ENCODE measurements around the gene FTO. TPM values are rescaled to one million over a fixed set of nuclear protein-coding genes. Genes with fewer than 3 reads are reported as not detected.

The FTO gene
- polyA plus RNA-seq, 2 of the 4 experiments (the other 2 are of a cell fraction), result 48.7 to 101 TPM

DNA sequence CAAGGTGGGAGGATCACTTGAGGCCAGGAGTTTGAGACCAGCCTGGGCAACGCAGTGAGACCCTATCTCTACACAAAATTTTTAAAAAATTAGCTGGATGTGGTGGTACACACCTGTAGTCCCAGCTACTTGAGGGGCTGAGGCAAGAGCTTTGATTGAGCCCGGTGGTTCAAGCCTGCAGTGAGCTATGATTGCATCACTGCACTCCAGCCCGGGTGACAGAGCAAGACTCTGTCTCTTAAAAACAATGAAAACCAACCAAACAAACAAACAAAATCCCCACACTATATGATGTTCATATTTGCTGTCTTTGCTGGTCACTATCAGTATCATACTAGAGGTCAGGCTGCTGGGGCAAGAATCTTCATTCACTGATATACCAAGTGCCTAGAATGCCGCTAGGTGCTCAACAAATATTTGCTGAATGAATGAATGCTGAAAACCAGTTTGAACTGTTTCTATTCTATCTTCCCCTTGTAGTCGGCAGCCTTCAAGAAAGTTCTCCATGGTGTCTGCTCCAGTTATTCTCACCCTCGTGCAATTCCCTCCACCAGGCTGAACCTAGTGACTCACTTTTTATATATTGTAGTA is 455.6 kb downstream of the FTO start:
- FAIRE-seq (no peak), ATAC-seq (no peak), DNase-seq (ENCODE audit: low read depth in 1 of 2, low spot score in 1 of 2) (no peak)
- no peak overlapping the region for H3K27ac ChIP-seq
- H3K4me1 ChIP-seq, result 0 out of 3 replicates have a peak, but pooled peaks cover 3% of the 10 kb centered on the region
- POLR2A ChIA-PET, result no interaction called here
- 22% methylated on average over 6 of the region's 6 CpGs for WGBS (ENCODE audit: missing lambda C conversion rate)
- CTCF ChIA-PET, result interaction anchor here (1.2 kb wide), 1 partner anchor 20 kb away, joined by 3 read pairs; no protein-coding TSS in a partner anchor
- H3K4me2 ChIP-seq, result no peak overlapping the region
- H3K9me3 ChIP-seq, result no peaks in the 10 kb centered on the region
- TF ChIP-seq POLR2AphosphoS2 (conservative IDR thresholded peaks at IDR 0.05; ENCODE audit: low read length) (no peak), RFX5 (IDR thresholded peaks at IDR 0.05) (no peak), RCOR1 (IDR thresholded peaks at IDR 0.05; ENCODE audit: low read depth, low read length) (no peak), CHD4 (IDR thresholded peaks at IDR 0.05; ENCODE audit: borderline replicate concordance) (no peak), ZFP36 (IDR thresholded peaks at IDR 0.05; ENCODE audit: borderline replicate concordance, partially characterized antibody) (no peak), CBX2 (IDR thresholded peaks at IDR 0.05; ENCODE audit: borderline replicate concordance, low read depth) (no peak), HOXA7 (CRISPR knock-in tag; IDR thresholded peaks at IDR 0.05) (no peak), ZSCAN20 (CRISPR knock-in tag; IDR thresholded peaks at IDR 0.05) (no peak)
- TF ChIP-seq, protein P1, sequence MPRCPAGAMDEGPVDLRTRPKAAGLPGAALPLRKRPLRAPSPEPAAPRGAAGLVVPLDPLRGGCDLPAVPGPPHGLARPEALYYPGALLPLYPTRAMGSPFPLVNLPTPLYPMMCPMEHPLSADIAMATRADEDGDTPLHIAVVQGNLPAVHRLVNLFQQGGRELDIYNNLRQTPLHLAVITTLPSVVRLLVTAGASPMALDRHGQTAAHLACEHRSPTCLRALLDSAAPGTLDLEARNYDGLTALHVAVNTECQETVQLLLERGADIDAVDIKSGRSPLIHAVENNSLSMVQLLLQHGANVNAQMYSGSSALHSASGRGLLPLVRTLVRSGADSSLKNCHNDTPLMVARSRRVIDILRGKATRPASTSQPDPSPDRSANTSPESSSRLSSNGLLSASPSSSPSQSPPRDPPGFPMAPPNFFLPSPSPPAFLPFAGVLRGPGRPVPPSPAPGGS (IDR thresholded peaks at IDR 0.05), result no peak
- no peak overlapping the region for H3K4me3 ChIP-seq

DNA sequence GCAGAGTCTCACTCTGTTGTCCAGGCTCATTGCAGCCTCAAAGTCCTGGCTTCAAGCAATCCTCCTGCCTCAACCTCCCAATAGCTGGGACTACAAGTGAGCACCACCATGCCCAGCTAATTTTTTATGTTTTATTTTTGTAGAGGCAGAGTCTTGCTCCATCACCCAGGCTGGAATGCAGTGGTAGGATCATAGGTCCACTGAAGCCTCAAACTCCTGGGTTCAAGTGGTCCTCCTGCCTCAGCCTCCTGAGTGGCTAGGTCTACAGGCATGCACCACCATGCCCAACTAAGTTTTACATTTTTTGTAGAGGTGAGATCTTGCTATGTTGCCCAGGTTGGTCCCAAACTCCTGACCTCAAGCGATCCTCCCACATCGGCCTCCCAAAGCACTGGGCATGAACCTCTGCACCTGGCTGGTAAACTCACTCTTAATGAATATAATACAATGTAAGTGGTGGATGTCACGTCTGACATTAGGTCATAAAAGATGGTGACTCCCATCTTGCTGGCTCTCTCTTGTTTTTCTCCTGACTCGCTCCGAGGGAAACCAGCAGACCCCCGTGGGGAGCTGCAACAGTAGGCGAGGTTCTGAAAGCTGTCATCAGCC is 456.4 kb downstream of the FTO start:
- 74% methylated on average over 7 of the region's 7 CpGs for WGBS (ENCODE audit: missing lambda C conversion rate)
- POLR2A ChIA-PET, result no interaction called here
- no peak for FAIRE-seq

More for the DNA sequence above, 456.4 kb downstream of the FTO start:
- H3K4me2 ChIP-seq, result no peak overlapping the region
- CTCF ChIA-PET, result no interaction called here
- peaks cover 8% of the 10 kb centered on the region; the same call in 2 of the 3 replicates for H3K4me1 ChIP-seq
- ATAC-seq, result no peak
- TF ChIP-seq NFE2L2 (conservative IDR thresholded peaks at IDR 0.05; ENCODE audit: low read length) (no peak), JUNB (IDR thresholded peaks at IDR 0.05) (no peak), EP300 (IDR thresholded peaks at IDR 0.05) (no peak), TFCP2L1 (CRISPR knock-in tag; IDR thresholded peaks at IDR 0.05) (no peak), FOSB (CRISPR knock-in tag; IDR thresholded peaks at IDR 0.05) (no peak)
- TF ChIP-seq, protein P1 (IDR thresholded peaks at IDR 0.05), result no peak
- TF ChIP-seq, protein P2, sequence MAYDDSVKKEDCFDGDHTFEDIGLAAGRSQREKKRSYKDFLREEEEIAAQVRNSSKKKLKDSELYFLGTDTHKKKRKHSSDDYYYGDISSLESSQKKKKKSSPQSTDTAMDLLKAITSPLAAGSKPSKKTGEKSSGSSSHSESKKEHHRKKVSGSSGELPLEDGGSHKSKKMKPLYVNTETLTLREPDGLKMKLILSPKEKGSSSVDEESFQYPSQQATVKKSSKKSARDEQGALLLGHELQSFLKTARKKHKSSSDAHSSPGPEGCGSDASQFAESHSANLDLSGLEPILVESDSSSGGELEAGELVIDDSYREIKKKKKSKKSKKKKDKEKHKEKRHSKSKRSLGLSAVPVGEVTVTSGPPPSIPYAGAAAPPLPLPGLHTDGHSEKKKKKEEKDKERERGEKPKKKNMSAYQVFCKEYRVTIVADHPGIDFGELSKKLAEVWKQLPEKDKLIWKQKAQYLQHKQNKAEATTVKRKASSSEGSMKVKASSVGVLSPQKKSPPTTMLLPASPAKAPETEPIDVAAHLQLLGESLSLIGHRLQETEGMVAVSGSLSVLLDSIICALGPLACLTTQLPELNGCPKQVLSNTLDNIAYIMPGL (CRISPR knock-in tag; IDR thresholded peaks at IDR 0.05; ENCODE audit: borderline replicate concordance), result no peak
- TF ChIP-seq, protein P3, sequence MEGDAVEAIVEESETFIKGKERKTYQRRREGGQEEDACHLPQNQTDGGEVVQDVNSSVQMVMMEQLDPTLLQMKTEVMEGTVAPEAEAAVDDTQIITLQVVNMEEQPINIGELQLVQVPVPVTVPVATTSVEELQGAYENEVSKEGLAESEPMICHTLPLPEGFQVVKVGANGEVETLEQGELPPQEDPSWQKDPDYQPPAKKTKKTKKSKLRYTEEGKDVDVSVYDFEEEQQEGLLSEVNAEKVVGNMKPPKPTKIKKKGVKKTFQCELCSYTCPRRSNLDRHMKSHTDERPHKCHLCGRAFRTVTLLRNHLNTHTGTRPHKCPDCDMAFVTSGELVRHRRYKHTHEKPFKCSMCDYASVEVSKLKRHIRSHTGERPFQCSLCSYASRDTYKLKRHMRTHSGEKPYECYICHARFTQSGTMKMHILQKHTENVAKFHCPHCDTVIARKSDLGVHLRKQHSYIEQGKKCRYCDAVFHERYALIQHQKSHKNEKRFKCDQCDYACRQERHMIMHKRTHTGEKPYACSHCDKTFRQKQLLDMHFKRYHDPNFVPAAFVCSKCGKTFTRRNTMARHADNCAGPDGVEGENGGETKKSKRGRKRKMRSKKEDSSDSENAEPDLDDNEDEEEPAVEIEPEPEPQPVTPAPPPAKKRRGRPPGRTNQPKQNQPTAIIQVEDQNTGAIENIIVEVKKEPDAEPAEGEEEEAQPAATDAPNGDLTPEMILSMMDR (IDR thresholded peaks at IDR 0.05), result no peak
- no peak overlapping the region for H3K4me3 ChIP-seq
- DNase-seq (ENCODE audit: low read depth in 1 of 2, low spot score in 1 of 2), result no peak
- no peak overlapping the region for H3K27ac ChIP-seq
- no peaks in the 10 kb centered on the region for H3K9me3 ChIP-seq

All from A549 (cell line).